ENCODE data around the gene YAF2. TPM values are rescaled to one million over a fixed set of nuclear protein-coding genes. Genes with fewer than 3 reads are reported as not detected.

The YAF2 gene
- total and polyA plus RNA-seq, 2 of the 13 experiments (the other 11 are each of a cell fraction or from before 2014, with no cell fraction given), result 8.4 to 11.7 TPM

GRCh38 chr12:42144408-42145196 lies 93.4 kb downstream of the YAF2 start, which contains the start of gene GXYLT1 (continued):
- TF ChIP-seq ZNF331 (CRISPR knock-in tag; IDR thresholded peaks at IDR 0.05) (peak; percentile 90), CCDC6 (CRISPR knock-in tag; IDR thresholded peaks at IDR 0.05) (peak; percentile 77), TEAD2 (CRISPR knock-in tag; IDR thresholded peaks at IDR 0.05) (no peak), ZNF230 (CRISPR knock-in tag; IDR thresholded peaks at IDR 0.05) (peak; percentile 51; the same call in 1 of the 2 replicates), ZNF337 (CRISPR knock-in tag; IDR thresholded peaks at IDR 0.05; ENCODE audit: borderline replicate concordance, low read depth) (0 out of 2 replicates have a peak, but pooled peaks have one; percentile 58), ZFAT (CRISPR knock-in tag; conservative IDR thresholded peaks at IDR 0.05) (no peak), ZFP36L1 (CRISPR knock-in tag; IDR thresholded peaks at IDR 0.05) (peak; percentile 91), ZNF549 (CRISPR knock-in tag; IDR thresholded peaks at IDR 0.05) (no peak), SNAPC5 (CRISPR knock-in tag; IDR thresholded peaks at IDR 0.05; ENCODE audit: borderline replicate concordance) (no peak), ZNF629 (CRISPR knock-in tag; conservative IDR thresholded peaks at IDR 0.05) (0 out of 2 replicates have a peak, but pooled peaks have one; percentile 9), EP300 (IDR thresholded peaks at IDR 0.05; ENCODE audit: low read depth in 2 of 2, low read length in 2 of 2) (no peak), EP300 (CRISPR knock-in tag; IDR thresholded peaks at IDR 0.05; ENCODE audit: borderline replicate concordance) (no peak), HINFP (CRISPR knock-in tag; IDR thresholded peaks at IDR 0.05; ENCODE audit: low read depth) (peak; percentile 95), HMG20A (CRISPR knock-in tag; IDR thresholded peaks at IDR 0.05; ENCODE audit: borderline replicate concordance) (no peak; the same call in 1 of the 2 replicates), NR2F2 (IDR thresholded peaks at IDR 0.05; ENCODE audit: borderline replicate concordance, low read depth) (no peak; the same call in 1 of the 2 replicates), ZNF143 (CRISPR knock-in tag; IDR thresholded peaks at IDR 0.05) (no peak), MTF2 (CRISPR knock-in tag; IDR thresholded peaks at IDR 0.05; ENCODE audit: borderline replicate concordance) (no peak), MEIS2 (CRISPR knock-in tag; IDR thresholded peaks at IDR 0.05) (peak; percentile 77), HNF4A (CRISPR knock-in tag; IDR thresholded peaks at IDR 0.05) (peak; percentile 55), ZNF251 (CRISPR knock-in tag; IDR thresholded peaks at IDR 0.05) (0 out of 2 replicates have a peak, but pooled peaks have one; percentile 43), NFE2L1 (CRISPR knock-in tag; IDR thresholded peaks at IDR 0.05; ENCODE audit: borderline replicate concordance) (no peak), ZNF839 (CRISPR knock-in tag; IDR thresholded peaks at IDR 0.05; ENCODE audit: borderline replicate concordance) (peak; percentile 59; the same call in 1 of the 2 replicates), ZFP36 (IDR thresholded peaks at IDR 0.05; ENCODE audit: borderline replicate concordance, low read depth, low read length, partially characterized antibody) (no peak), MAF1 (CRISPR knock-in tag; IDR thresholded peaks at IDR 0.05; ENCODE audit: borderline replicate concordance) (no peak), ZNF558 (CRISPR knock-in tag; IDR thresholded peaks at IDR 0.05; ENCODE audit: borderline replicate concordance) (peak; percentile 93; the same call in 1 of the 2 replicates), ZNF7 (CRISPR knock-in tag; IDR thresholded peaks at IDR 0.05) (no peak), ZFP1 (CRISPR knock-in tag; IDR thresholded peaks at IDR 0.05) (no peak), ZNF224 (CRISPR knock-in tag; IDR thresholded peaks at IDR 0.05) (peak; percentile 55; the same call in 1 of the 2 replicates), ARNT (IDR thresholded peaks at IDR 0.05) (no peak), DR1 (CRISPR knock-in tag; IDR thresholded peaks at IDR 0.05) (peak; percentile 69; the same call in 1 of the 2 replicates), RXRA (CRISPR knock-in tag; IDR thresholded peaks at IDR 0.05) (peak; percentile 67), ZNF367 (CRISPR knock-in tag; IDR thresholded peaks at IDR 0.05; ENCODE audit: borderline replicate concordance) (no peak; the same call in 1 of the 2 replicates), MBD4 (IDR thresholded peaks at IDR 0.05; ENCODE audit: borderline replicate concordance, low read length) (no peak)

All from HepG2 (cell line).